HL-60/S4 treated with retinoic acid at 250 ng/mL for 4 days and 3 days (cell line): ENCODE measurements around the gene C10orf71.

Source experiments
- in situ Hi-C: fragments of 300-500 bp; cut with MboI; formaldehyde crosslinking; loops from 2 replicates; pipeline ENCODE4 v1.7.0; 2022; ENCODE audit warnings: low sequenced_read_pairs

The C10orf71 gene

GRCh38 chr10:49311555-49312236 is 12.7 kb downstream of the C10orf71 start:
- in situ Hi-C loops = no loop called here

- in situ Hi-C loops = no loop called here
Measured at GRCh38 chr10:49312246-49312869, 13.4 kb downstream of the C10orf71 start.

- in situ Hi-C loops = no loop called here
Measured at GRCh38 chr10:49313501-49314070, 14.6 kb downstream of the C10orf71 start.

DNA sequence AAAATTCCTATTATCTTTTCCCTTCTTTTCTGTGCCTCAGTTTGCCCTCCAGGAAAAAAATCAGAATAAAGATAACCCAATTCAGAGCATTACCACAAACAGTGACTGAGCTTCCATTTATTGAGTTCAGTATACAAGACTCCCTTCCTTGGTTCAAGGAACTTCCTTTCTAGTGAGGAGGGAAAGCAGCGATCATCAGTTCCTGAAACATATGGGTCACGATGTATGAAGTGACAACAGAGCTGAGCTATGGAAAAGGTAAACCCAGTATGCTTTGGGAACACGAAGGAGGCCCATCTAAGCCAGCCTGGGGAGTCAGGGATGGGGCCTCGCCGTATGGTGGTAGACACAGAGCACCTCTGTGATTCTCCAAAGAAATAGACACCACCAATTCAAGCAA is 15.8 kb downstream of the C10orf71 start:
- in situ Hi-C loops = no loop called here

DNA sequence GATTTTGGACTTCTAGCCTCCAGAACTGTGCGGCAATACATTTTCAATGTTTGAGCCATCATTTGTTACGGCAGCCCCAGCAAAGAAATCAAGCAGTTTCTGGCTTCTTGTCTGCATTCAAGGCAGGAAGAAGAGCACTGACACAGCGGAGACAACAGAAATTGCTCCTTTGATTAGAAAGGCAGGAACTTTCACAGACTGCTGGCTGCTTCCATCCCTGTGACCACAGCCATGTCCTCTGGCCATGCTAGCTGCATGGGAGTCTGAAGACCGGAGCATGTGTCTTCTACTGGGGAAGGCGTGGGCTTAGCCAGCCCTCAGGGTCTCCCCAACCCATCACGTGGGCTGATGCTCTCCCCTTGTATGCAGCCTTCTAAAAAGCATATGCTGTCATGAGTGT is 19.1 kb downstream of the C10orf71 start:
- in situ Hi-C loops = no loop called here

DNA sequence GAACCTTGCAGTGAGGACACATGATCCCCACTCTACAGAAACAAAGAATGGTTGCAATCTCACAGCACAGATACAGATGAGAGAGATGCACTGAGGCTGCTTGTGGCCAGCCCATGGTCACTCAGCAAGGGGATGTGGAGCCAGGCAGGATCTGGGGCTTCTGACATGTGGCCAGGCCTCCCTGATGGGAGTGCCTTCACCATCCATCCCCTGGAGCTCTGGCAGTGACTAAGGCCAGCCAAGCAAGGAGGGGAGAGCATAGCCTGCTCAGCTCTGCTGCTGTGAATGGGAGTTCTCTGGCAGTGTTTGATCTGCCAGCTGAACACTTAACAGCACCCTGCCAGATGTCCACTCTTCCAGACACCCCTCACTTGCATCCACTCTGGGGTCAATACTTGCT is 19.8 kb downstream of the C10orf71 start:
- in situ Hi-C loops = no loop called here

- in situ Hi-C loops = no loop called here
Measured at GRCh38 chr10:49319206-49319605, 20.2 kb downstream of the C10orf71 start.

DNA sequence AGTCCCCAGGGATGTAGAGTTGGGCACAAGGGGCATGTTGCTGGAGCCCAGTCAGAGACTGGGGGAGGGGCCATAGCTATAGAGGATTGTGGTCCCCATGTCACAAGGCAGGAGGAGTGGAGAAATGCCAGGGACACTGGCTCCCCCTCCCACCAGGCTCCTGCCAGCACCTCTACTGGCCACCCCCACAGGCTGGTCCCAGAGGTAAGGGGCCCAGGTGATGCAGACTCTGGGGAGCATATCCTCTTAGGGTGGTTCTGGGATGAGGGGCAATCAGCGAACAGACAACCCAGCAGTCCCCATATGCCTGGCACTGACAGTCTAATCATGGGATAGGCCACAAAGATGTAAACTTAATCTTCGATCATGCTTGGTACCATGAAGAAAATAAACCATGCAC is 21.2 kb downstream of the C10orf71 start:
- in situ Hi-C loops = no loop called here

DNA sequence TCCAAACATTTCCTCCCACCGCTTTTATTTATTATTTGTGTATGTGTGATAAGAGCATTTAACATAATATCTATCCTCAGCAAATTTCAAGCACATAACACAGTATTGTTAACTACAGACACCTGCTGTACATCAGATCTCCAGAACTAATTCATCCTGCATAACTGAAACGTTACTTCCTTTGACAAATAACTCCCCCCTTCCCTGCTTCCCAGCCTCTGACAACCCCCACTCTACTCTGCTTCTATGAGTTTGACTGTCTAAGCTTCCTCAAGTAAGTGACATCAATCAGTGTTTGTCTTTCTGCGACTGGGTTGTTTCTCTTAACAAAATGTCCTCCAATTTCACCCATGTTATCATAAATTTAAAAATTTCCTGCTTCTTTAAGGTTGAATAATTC is 22.1 kb downstream of the C10orf71 start:
- in situ Hi-C loops = no loop called here

DNA sequence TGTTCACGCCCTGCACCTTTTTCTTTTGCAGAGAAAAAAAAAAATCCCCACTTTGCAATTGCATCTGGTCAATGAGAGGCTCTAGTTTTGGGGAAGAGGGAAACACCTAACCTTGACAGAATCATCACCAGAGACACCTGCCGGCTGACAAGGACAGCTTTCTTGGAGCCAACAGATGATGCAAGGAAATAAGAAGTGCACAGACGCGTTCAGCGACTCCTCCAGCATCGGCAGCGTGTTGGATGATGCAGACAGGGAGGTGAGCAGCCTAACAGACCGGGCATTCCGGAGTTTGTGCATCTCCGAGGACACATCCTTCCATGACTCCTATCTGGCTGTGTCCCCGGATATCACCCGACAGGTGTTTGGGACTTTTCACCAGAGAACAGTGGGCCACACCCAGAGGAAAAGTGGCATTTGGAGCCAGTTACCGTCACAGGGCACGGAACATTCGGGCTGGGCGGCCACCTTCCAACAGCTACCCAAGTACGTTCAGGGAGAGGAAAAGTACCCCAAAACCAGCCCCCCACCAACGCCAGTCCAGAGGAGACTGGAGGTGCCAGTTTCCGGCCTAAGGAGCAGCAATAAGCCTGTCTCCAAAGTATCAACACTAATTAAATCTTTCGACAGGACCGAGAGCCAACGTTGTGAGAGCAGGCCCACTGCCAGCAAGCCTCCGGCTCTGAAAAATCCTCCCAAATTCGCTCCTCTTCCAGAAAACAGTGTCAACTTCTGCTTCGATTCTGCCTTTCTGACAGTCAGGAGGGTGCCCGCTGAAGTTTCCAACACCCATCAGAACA is 23.6 kb downstream of the C10orf71 start:
- in situ Hi-C loops = no loop called here

DNA sequence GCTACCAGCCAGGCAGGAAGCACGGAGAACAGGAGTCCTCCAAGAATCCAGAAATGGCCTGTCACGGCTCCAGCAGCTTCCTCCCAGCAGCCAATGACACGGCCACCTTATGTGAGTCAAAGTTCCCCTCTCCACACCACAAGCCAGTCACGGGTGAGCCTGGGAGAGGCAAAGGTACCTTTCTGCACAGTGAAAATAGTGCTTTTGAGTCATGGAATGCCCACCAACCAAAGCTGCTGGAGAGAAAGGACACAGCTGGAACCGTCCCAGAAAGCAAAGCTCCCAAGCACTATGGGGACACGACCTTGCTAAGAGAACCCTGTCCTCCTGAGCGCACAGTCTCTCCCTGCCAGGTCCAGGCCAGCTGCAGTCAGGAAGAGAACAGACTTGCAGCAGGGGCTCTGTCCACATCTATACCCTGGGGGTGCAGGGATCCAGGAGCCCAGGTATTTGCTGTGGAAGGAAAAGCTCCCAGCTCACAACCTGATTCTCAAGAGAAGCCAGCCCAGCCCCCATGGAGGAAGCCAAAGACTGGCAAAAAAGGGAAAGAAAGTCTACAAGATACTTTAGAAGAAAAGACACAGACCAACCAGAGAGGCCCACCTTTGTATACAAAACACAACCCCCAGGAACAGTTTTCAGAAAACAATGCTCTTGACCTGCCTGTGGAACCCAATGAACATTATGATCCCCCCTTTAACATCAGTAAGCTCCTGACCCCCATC is 24.4 kb downstream of the C10orf71 start:
- in situ Hi-C loops = no loop called here

DNA sequence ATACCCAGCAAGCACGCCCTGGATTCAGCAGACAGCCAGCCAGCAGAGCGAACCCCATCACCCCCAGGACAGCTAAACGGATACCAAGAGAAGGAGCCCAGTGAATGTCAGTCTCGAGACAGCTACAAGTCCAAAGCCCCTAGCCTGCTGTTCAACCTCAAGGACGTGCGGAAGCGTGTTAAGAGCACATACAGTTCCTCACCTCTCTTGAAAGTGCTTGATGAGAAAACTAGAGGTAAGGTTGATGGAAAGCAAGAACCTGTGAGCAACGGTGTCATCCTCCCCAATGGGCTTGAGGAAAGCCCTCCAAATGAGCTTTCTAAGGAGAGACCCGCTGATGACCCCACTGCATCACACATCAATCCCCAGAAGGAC is 24.9 kb downstream of the C10orf71 start:
- in situ Hi-C loops = no loop called here

GRCh38 chr10:49324711-49325110 is 25.7 kb downstream of the C10orf71 start:
- in situ Hi-C loops = no loop called here

GRCh38 chr10:49325131-49325915 is 26.4 kb downstream of the C10orf71 start:
- in situ Hi-C loops = no loop called here

- in situ Hi-C loops = no loop called here
Measured at GRCh38 chr10:49325916-49326783, 27.2 kb downstream of the C10orf71 start.

- in situ Hi-C loops = no loop called here
Measured at GRCh38 chr10:49327036-49327813, 28.3 kb downstream of the C10orf71 start.

- in situ Hi-C loops = no loop called here
Measured at GRCh38 chr10:49328401-49329145, 29.6 kb downstream of the C10orf71 start.

- in situ Hi-C loops = no loop called here
Measured at GRCh38 chr10:49329146-49329505, 30.2 kb downstream of the C10orf71 start.
